ENCODE measurements around the gene MAPK10. TPM values are rescaled to one million over a fixed set of nuclear protein-coding genes. Genes with fewer than 3 reads are reported as not detected.

MAPK10 gene
- total and polyA plus RNA-seq, 4 donors, result 93.5 to 202 (median 106) TPM

Small RNA genes within 50 kb of the gene (small RNA-seq; reads per million reads assigned to genes)
- gene RN7SKP96 (ENCODE audit: low replicate concordance), result not detected

Other genes starting within 250 kb of the MAPK10 start
- 100 to 1,000 TPM in 1 of 2 donors, 10 to 100 TPM in 1; 66.3 to 170 TPM for gene PTPN13, start 234.3 kb upstream of the MAPK10 start, total RNA-seq
- gene PTPN13, start 234.3 kb upstream of the MAPK10 start, polyA plus RNA-seq (ENCODE audit: insufficient read length in 2 of 2), result 10 to 100 TPM; 21.7 to 23.0 TPM

Data from spinal cord (tissue), 4 donors.